Lower lobe of right lung (tissue), 2 donors: Measurements from ENCODE around the gene TRIP12. TPM values are rescaled to one million over a fixed set of nuclear protein-coding genes. Genes with fewer than 3 reads are reported as not detected.
"Not testable (repeated sequence)": the region's sequence is repeated elsewhere in the genome, so short reads cannot be mapped to it uniquely, and the experiment has no call there.

Experiments used
- ATAC-seq, 2 donors: fragments of 200-7000 bp; cut with Tn5 transposase; one replicate each; pipeline ENCODE4 v1.9.1; 2020 to 2022; ENCODE audit warnings: mild to moderate bottlenecking in 2 of 2, moderate library complexity in 2 of 2
- DNase-seq: peaks from one replicate; pipeline ENCODE4 v3.0.0-alpha.2; 2020
- H3K27ac ChIP-seq: fragments of 200-600 bp; one replicate; pipeline ENCODE4 v1.8.0; 2022
- H3K27me3 ChIP-seq: fragments of 200-600 bp; one replicate; pipeline ENCODE4 v1.8.0; 2022; ENCODE audit warnings: low read depth
- H3K36me3 ChIP-seq: fragments of 200-600 bp; one replicate; pipeline ENCODE4 v1.8.0; 2022; ENCODE audit warnings: mild to moderate bottlenecking
- H3K4me1 ChIP-seq: fragments of 200-600 bp; one replicate; pipeline ENCODE4 v1.8.0; 2022
- H3K4me3 ChIP-seq: fragments of 200-600 bp; one replicate; pipeline ENCODE4 v1.8.0; 2022; ENCODE audit warnings: mild to moderate bottlenecking
- H3K9me3 ChIP-seq: fragments of 200-600 bp; one replicate; pipeline ENCODE4 v1.8.0; 2022
- CTCF ChIP-seq: fragments of 200-600 bp; IDR thresholded peaks from one replicate; pipeline ENCODE4 v1.8.0; 2022; ENCODE audit warnings: antibody characterized with exemption, mild to moderate bottlenecking
- intact Hi-C: fragments of 100-400 bp; cut with DNase I; formaldehyde crosslinking; loops from one replicate; pipeline ENCODE4 v1.11.0; 2022
- total RNA-seq: library from RNA; stranded (reverse); fragmentation: NEBNext Ultra II Directional; extraction: Animal tissue kit (Norgen Biotek cat#: 25700); gene quantifications from one replicate; pipeline ENCODE4 v1.2.1, GENCODE V29; 2021
- donor health status: DM: no; HTN: yes; CAD: no; lungs with severe emphysema.

Gene TRIP12
- total RNA-seq, 1 donor from 2014 or later: 229 TPM

GRCh38 chr2:229728370-229728769, 193.4 kb downstream of the TRIP12 start:
- intact Hi-C loops: no loop called here
- DNase-seq (no peak), ATAC-seq (no peak)
- no peak for TF ChIP-seq CTCF
- Histone ChIP-seq H3K4me3 (no peak overlapping the region), H3K9me3 (no peaks in the 10 kb centered on the region), H3K36me3 (no peaks in the 10 kb centered on the region), H3K4me1 (no peaks in the 10 kb centered on the region), H3K27me3 (no peaks in the 10 kb centered on the region), H3K27ac (no peak overlapping the region)

DNA sequence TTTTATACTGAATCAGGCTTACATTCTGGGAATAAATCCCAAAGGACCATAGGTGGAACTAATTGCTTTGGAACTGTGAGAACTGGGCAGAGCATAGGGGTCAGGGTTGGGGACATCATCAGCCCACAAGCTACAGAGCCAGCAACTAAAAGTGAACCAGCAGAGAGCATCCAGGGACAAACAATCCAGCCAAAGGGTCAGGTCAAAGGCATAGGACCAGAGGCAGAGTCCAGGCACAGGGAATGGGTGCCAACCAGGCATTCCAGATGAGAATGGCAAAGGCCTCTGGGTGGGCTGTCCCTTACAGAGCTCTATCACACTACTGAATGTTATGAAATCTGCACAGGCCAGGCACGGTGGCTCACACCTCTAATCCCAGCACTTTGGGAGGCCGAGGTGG, 195.2 kb downstream of the TRIP12 start:
- DNase-seq (no peak), ATAC-seq (no peak)
- H3K4me3 ChIP-seq: no peak overlapping the region
- no peaks in the 10 kb centered on the region for H3K36me3 ChIP-seq
- no peaks in the 10 kb centered on the region for H3K27me3 ChIP-seq
- intact Hi-C loops: no loop called here
- H3K27ac ChIP-seq: no peak overlapping the region
- TF ChIP-seq CTCF: no peak
- H3K9me3 ChIP-seq: no peaks in the 10 kb centered on the region
- H3K4me1 ChIP-seq: no peaks in the 10 kb centered on the region

DNA sequence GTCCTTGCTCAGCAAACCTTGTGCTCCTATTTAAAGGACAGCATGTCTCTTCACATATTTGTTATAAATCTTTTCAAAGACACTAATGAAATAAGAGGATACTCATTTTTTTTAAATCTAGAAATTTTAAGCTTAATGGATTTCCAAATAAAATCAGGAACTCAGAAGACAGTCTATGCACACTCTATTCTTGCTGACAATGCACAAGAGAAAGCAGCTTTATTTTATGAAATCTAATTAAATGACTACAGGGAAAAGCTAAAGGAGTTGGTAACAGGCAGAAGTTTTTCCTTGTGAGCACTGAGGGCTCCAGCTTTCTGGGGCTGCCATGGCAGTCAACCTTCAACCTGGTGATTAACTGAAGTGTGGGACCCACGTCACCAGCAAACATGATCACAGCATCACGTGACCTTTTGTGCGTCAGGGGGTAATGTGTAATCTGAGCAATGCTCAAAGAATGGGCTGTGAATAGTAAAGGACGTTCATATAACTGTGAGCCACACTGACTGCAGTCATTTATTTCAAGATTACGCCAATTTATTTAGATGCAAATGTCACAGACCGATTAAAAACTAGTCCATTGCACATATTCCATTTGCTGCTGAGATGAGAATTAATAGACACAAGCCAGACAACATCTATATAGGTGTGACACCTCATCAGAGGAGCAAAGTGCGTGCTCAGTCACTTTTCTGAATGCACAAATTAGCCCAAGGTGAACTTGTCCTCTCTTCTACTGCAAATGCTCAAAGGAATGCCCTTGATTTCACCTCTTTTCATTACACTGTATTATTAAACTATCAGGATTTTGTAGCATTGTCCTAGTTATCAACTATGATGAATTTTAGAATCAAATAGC, 195.9 kb downstream of the TRIP12 start:
- no peak for ATAC-seq
- H3K27me3 ChIP-seq: no peaks in the 10 kb centered on the region
- no peak overlapping the region for H3K27ac ChIP-seq
- H3K4me1 ChIP-seq: no peaks in the 10 kb centered on the region
- intact Hi-C loops: no loop called here
- H3K36me3 ChIP-seq: no peaks in the 10 kb centered on the region
- H3K9me3 ChIP-seq: no peaks in the 10 kb centered on the region
- TF ChIP-seq CTCF: no peak
- no peak overlapping the region for H3K4me3 ChIP-seq
- DNase-seq: no peak

DNA sequence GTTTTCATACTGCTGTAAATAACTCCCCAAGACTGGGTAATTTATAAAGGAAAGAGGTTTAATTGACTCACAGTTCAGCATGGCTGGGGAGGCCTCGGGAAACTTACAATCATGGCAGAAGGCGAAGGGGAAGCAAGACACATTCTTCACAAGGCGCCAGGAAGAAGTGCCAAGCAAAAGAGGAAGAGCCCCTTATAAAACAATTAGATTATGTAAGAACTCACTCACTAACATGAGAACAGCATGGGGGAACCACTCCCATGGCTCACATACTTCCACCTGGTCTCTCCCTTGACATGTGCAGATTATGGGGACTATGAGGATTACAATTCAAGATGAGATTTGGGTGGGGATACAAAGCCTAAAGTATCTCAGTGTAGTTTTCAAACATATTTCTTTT, 198.6 kb downstream of the TRIP12 start:
- DNase-seq, intact Hi-C loops, ATAC-seq, H3K27ac ChIP-seq, H3K4me1 ChIP-seq, H3K36me3 ChIP-seq, H3K4me3 ChIP-seq, H3K9me3 ChIP-seq, H3K27me3 ChIP-seq: not testable (repeated sequence)

DNA sequence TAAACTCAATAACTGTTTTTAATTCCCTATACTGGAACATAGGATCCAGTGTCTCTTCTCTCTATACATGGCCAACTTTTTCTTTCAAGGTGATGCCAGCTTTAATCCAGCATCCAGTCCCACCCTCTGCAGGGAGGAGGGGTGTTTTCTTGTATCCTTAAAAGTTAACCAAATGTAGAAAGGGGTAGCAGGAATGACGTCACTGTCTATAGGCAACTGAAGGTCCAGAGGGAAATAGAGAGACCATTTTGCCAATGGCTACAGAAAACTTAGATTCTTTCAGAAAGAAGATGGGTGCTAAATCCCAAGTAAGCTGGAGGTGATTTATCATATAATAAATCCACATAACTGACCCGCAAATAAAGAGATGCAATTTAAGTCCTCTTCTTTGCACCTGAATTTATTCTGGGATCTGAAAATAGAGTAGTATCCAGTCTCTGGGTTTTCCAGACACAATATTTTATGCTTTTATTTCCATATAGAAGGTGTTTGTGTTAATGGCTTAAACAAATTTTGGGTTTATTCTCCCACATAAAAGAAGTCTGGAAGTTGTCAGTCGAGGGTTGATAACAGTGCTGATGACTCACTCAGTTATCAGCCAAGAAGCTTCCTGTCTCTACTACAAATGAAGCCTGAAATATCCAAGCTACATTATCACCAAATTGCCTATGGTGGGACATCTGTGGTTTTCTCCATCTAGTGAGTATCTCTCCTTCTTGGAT, 201.7 kb downstream of the TRIP12 start:
- H3K27me3 ChIP-seq: peaks cover 38% of the 10 kb centered on the region
- intact Hi-C loops: no loop called here
- ATAC-seq: no peak
- no peaks in the 10 kb centered on the region for H3K36me3 ChIP-seq
- H3K4me3 ChIP-seq: no peak overlapping the region
- H3K27ac ChIP-seq: no peak overlapping the region
- H3K9me3 ChIP-seq: no peaks in the 10 kb centered on the region
- TF ChIP-seq CTCF: no peak
- no peak for DNase-seq
- peaks cover 2% of the 10 kb centered on the region for H3K4me1 ChIP-seq

- Histone ChIP-seq H3K9me3 (no peaks in the 10 kb centered on the region), H3K27ac (no peak overlapping the region), H3K27me3 (peaks cover 57% of the 10 kb centered on the region), H3K4me1 (peaks cover 18% of the 10 kb centered on the region), H3K36me3 (no peaks in the 10 kb centered on the region), H3K4me3 (no peak overlapping the region)
- ATAC-seq (no peak), DNase-seq (no peak)
- intact Hi-C loops: no loop called here
- TF ChIP-seq CTCF: no peak
Measured at GRCh38 chr2:229718057-229718456, 203.8 kb downstream of the TRIP12 start.
